HL-60 (cell line): ENCODE data around the gene BTBD2.

ENCODE experiments used
- DNase-seq, 2 experiments: peaks; one replicate each; pipeline ENCODE4 v3.0.0-alpha.2; 2010 to 2020; ENCODE audit warnings: low read depth in 1 of 2, low spot score in 1 of 2
- H3K27ac ChIP-seq: fragments of 250-450 bp; sonication (Bioruptor Pico); replicated peaks from 2 replicates; pipeline ENCODE4 v1.5.1; 2020; ENCODE audit warnings: mild to moderate bottlenecking, moderate library complexity
- H3K27me3 ChIP-seq: fragments of 250-450 bp; sonication (Bioruptor Pico); 2 replicates; pipeline ENCODE4 v1.5.1; 2021; ENCODE audit warnings: mild to moderate bottlenecking, moderate library complexity; ENCODE audit not compliant: insufficient read depth, poor library complexity, severe bottlenecking
- H3K4me3 ChIP-seq: replicated peaks from 2 replicates; pipeline ENCODE4 v1.5.1; 2011; ENCODE audit warnings: mild to moderate bottlenecking, control low read depth, low read length; ENCODE audit not compliant: insufficient read depth
- GABPA ChIP-seq: IDR thresholded peaks from 2 replicates; pipeline ENCODE4 v1.6.1; 2012; ENCODE audit warnings: low read depth
- POLR2AphosphoS5 ChIP-seq: IDR thresholded peaks from 2 replicates; pipeline ENCODE4 v1.6.1; 2012; ENCODE audit warnings: low read depth
- SPI1 ChIP-seq: IDR thresholded peaks from 2 replicates; pipeline ENCODE4 v1.6.1; 2012; ENCODE audit warnings: low read depth, mild to moderate bottlenecking, borderline replicate concordance
- TF ChIP-seq, protein P1 (sequence below): IDR thresholded peaks from 2 replicates; pipeline ENCODE4 v1.6.1; 2012; ENCODE audit warnings: low read depth; ENCODE audit not compliant: insufficient replicate concordance
- TF ChIP-seq, protein P2 (sequence below): IDR thresholded peaks from one replicate; pipeline ENCODE4 v1.5.1; 2011; ENCODE audit warnings: low read length, control low read depth, inconsistent platforms; ENCODE audit not compliant: insufficient read depth

BTBD2 gene

DNA sequence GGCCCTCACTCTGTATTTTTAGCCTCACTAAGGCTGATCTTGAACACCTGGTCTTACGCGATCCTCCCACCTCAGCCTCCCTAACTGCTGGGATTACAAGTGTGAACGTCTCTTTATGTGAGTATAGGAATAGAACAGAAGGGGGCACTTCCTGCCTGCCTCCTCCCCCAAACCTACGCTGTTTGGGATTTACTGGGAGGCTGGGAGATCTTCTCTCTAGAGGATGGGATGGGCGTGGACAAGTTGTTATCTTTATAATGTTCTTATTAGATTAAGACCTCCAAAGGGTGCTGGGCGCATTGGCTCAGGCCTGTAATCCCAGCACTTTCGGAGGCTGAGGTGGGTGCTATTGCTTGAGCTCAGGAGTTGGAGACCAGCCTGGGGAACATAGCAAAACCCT is 77.4 kb downstream of the BTBD2 start:
- no peak overlapping the region for H3K4me3 ChIP-seq
- TF ChIP-seq, protein P1, sequence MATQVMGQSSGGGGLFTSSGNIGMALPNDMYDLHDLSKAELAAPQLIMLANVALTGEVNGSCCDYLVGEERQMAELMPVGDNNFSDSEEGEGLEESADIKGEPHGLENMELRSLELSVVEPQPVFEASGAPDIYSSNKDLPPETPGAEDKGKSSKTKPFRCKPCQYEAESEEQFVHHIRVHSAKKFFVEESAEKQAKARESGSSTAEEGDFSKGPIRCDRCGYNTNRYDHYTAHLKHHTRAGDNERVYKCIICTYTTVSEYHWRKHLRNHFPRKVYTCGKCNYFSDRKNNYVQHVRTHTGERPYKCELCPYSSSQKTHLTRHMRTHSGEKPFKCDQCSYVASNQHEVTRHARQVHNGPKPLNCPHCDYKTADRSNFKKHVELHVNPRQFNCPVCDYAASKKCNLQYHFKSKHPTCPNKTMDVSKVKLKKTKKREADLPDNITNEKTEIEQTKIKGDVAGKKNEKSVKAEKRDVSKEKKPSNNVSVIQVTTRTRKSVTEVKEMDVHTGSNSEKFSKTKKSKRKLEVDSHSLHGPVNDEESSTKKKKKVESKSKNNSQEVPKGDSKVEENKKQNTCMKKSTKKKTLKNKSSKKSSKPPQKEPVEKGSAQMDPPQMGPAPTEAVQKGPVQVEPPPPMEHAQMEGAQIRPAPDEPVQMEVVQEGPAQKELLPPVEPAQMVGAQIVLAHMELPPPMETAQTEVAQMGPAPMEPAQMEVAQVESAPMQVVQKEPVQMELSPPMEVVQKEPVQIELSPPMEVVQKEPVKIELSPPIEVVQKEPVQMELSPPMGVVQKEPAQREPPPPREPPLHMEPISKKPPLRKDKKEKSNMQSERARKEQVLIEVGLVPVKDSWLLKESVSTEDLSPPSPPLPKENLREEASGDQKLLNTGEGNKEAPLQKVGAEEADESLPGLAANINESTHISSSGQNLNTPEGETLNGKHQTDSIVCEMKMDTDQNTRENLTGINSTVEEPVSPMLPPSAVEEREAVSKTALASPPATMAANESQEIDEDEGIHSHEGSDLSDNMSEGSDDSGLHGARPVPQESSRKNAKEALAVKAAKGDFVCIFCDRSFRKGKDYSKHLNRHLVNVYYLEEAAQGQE, result no peak
- TF ChIP-seq, protein P2, sequence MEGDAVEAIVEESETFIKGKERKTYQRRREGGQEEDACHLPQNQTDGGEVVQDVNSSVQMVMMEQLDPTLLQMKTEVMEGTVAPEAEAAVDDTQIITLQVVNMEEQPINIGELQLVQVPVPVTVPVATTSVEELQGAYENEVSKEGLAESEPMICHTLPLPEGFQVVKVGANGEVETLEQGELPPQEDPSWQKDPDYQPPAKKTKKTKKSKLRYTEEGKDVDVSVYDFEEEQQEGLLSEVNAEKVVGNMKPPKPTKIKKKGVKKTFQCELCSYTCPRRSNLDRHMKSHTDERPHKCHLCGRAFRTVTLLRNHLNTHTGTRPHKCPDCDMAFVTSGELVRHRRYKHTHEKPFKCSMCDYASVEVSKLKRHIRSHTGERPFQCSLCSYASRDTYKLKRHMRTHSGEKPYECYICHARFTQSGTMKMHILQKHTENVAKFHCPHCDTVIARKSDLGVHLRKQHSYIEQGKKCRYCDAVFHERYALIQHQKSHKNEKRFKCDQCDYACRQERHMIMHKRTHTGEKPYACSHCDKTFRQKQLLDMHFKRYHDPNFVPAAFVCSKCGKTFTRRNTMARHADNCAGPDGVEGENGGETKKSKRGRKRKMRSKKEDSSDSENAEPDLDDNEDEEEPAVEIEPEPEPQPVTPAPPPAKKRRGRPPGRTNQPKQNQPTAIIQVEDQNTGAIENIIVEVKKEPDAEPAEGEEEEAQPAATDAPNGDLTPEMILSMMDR, result no peak
- TF ChIP-seq GABPA, result no peak
- TF ChIP-seq POLR2AphosphoS5, result no peak
- no peak for TF ChIP-seq SPI1
- H3K27me3 ChIP-seq, result no peaks in the 10 kb centered on the region
- H3K27ac ChIP-seq, result no peak overlapping the region
- no peak for DNase-seq

DNA sequence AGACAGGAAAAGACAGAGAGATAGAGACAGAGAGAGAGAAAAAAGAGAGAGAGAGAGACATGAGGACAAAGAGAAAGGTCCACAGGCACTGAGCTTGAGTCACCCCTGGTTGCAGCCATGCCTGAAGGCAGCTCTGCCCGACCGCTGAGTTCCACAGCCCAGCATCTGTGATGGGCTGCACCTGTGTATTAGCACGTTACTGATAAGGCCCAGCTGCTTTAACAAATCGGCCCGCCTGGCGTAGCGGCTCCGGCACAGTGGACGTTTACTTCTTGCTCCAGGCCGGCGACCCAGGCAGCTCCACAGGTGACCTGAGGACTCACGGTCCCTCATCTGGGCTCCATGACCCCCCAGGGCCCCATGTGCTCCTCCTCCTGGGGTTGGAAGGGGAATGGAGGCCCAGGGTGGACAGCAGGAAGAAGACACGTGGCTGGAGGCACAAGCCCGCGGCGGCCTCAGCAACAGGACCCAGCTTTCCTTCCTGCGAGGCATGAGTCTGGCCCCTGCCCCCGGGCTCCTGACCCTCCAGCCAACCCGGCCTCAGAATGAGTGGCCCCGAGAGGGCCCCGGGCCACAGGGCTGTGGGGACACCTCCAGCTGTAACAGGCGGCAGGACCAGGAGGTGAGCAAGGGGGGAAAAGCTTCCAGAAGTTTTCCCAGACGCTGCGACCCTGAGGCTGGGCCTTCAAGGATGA is 78.5 kb downstream of the BTBD2 start:
- Histone ChIP-seq H3K27me3 (no peaks in the 10 kb centered on the region), H3K4me3 (no peak overlapping the region), H3K27ac (no peak overlapping the region)
- DNase-seq, result no peak
- TF ChIP-seq SPI1 (no peak), GABPA (no peak), POLR2AphosphoS5 (no peak)
- TF ChIP-seq, protein P2, result no peak
- TF ChIP-seq, protein P1, result no peak

DNA sequence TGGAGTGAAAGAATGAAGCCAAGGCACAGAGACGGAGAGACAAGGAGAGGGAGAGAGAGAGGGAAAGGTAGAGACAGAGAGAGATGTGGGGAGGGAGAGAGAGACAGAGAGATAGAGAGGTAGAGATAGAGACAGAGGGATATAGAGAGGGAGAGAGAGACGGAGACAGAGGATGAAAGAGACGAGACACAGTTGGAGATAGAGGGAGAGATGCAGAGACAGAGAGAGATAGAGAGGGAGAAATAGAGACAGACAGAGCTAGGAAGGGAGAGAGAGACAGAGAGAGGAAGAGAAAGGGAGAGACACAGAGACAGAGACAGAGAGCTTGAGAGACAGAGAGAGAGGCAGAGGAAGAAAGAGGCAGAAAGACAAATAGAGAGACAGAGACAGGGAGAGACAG is 79.1 kb downstream of the BTBD2 start:
- DNase-seq, result no peak
- Histone ChIP-seq H3K27ac (no peak overlapping the region), H3K4me3 (no peak overlapping the region), H3K27me3 (no peaks in the 10 kb centered on the region)
- TF ChIP-seq, protein P1, result no peak
- no peak for TF ChIP-seq GABPA
- no peak for TF ChIP-seq POLR2AphosphoS5
- no peak for TF ChIP-seq SPI1
- TF ChIP-seq, protein P2, result no peak
